Activated naive CD8-positive, alpha-beta T cell treated with anti-CD3 and anti-CD28 coated beads, Interleukin-2, amount 50 U/mL, for 24 hours (primary cell): ENCODE measurements around the gene AGPAT4.

Experiments
- ATAC-seq: fragments of 150-1000 bp; cut with Tn5 transposase; one replicate; pipeline ENCODE4 v1.10.0; 2021
- DNase-seq: peaks from one replicate; pipeline ENCODE4 v3.0.0; 2021
- H3K27ac Mint-ChIP-seq: one replicate; pipeline ENCODE4 v1.8.0; 2021; ENCODE audit warnings: mild to moderate bottlenecking, mixed read lengths
- H3K27me3 Mint-ChIP-seq: one replicate; pipeline ENCODE4 v1.8.0; 2021; ENCODE audit warnings: mixed read lengths
- H3K36me3 Mint-ChIP-seq: one replicate; pipeline ENCODE4 v1.8.0; 2021; ENCODE audit warnings: low read depth, mixed read lengths
- H3K4me1 Mint-ChIP-seq: one replicate; pipeline ENCODE4 v1.8.0; 2021; ENCODE audit warnings: mixed read lengths
- H3K4me3 Mint-ChIP-seq: one replicate; pipeline ENCODE4 v1.8.0; 2021; ENCODE audit warnings: mild to moderate bottlenecking, moderate library complexity, mixed read lengths
- H3K9me3 Mint-ChIP-seq: one replicate; pipeline ENCODE4 v1.8.0; 2021; ENCODE audit warnings: mixed read lengths

AGPAT4 gene

DNA sequence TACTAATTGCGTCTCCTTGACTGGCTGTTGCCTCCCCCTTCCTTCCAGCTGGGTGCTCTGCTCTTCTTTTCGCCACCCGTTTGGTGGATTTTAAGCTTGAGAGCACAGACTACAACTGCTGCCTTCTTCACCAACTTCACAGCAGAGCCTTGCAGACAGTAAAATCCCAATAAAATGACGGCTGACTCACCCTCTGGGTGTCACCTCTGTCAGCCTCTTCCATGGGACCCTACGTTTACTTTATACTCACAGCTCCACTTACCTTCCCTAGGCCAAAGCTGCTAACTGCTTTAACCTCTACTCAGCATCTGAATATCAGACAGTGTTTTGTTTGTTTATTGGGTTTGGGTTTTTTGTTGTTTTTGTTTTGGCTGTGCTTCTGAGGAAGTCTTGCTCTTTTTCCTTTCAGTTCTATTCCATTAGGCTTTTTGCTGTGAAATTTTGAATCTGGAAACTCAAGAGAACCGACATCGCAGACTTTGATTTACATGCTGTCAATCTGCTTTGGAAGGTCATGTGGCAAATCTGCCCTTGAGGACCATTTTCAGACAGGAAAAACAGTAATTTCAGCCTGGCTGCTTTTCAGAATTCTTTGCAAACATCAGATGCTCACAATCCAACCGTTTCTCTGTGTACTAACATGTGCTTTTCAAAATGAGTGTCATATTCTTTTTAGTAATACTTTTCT, 2.4 kb downstream of the AGPAT4 start:
- Mint-ChIP-seq H3K4me1 (peaks cover 21% of the 10 kb centered on the region), H3K27me3 (peaks cover 5% of the 10 kb centered on the region), H3K4me3 (no peak overlapping the region), H3K27ac (no peak overlapping the region), H3K36me3 (peaks cover 2% of the 10 kb centered on the region), H3K9me3 (no peaks in the 10 kb centered on the region)
- ATAC-seq (no peak), DNase-seq (no peak)

DNA sequence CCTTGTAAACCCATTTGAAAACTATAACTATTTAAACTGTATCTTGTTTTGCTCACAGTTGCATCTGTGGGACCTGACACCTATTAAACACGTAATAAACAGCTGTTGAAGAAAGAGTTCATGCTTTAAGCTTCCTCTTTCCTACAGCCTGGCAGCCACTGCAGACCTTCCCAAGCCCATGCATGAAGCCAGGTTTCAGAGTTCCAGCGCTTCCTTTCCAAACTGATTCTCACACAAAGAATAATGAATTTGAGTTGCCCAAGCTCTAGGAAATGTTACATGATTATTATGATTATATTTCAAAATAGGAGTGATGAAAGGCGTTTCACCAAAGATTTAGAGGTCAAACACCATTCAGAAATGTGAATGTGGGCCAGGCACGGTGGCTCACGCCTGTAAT, 3.7 kb downstream of the AGPAT4 start:
- Mint-ChIP-seq H3K4me3 (no peak overlapping the region), H3K27ac (no peak overlapping the region), H3K9me3 (no peaks in the 10 kb centered on the region), H3K36me3 (peaks cover 5% of the 10 kb centered on the region), H3K4me1 (peaks cover 21% of the 10 kb centered on the region), H3K27me3 (peaks cover 3% of the 10 kb centered on the region)
- DNase-seq (no peak), ATAC-seq (no peak)

DNA sequence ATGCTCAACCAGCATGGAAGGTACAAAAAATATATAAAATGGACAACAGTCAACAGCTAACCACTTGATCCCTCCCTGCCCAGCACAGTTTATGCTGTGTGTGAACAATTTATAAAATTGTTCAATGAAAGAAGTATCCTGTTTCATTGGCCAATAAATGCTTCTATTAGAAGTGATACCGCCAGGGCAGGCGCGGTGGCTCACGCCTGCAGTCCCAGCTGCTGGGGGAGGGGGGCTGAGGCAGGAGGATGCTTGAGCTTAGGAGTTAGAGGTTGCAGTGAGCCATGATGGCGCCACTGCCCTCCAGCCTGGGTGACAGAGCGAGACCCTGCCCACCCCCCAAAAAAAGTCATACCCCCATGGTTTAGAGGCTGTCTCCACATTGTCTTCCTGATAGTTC, 4.6 kb downstream of the AGPAT4 start:
- no peak for ATAC-seq
- Mint-ChIP-seq H3K27ac (no peak overlapping the region), H3K27me3 (no peaks in the 10 kb centered on the region), H3K36me3 (peaks cover 5% of the 10 kb centered on the region), H3K4me3 (no peak overlapping the region), H3K4me1 (peaks cover 16% of the 10 kb centered on the region), H3K9me3 (no peaks in the 10 kb centered on the region)
- DNase-seq, result no peak

DNA sequence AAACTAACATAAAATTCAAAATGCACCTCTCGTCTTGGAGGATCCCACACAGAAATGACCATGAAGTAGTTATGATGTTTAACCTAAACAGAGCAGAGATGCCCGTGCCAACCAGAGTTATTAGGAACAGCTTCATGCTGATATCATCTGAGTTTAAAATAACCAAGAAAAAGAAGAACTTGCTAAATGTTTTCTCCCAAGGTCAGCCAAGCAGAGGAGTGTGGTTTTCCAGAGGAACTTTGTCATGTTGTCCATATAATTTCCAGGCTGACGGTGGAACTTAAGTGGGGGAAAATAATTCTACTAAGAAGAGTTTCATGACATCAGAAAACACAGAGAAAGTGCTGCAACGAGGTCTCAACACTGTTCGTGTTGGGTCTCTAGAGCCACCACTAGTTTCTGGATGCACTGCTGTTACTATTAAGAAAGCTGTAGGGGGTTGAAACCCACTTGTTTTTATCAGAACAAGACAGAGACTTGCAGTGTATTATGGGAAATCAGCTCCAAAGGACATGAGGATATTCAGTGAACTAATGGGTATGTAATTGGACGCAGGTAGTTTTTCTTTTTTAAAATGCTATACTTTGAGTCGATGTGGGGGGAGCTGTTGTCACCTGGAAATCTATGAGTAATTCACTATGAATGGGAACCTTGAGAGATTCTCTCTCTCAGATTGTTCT, 5.2 kb downstream of the AGPAT4 start:
- Mint-ChIP-seq H3K36me3 (peaks cover 5% of the 10 kb centered on the region), H3K27me3 (no peaks in the 10 kb centered on the region), H3K4me3 (no peak overlapping the region), H3K4me1 (peaks cover 12% of the 10 kb centered on the region), H3K27ac (no peak overlapping the region), H3K9me3 (no peaks in the 10 kb centered on the region)
- no peak for ATAC-seq
- no peak for DNase-seq

DNA sequence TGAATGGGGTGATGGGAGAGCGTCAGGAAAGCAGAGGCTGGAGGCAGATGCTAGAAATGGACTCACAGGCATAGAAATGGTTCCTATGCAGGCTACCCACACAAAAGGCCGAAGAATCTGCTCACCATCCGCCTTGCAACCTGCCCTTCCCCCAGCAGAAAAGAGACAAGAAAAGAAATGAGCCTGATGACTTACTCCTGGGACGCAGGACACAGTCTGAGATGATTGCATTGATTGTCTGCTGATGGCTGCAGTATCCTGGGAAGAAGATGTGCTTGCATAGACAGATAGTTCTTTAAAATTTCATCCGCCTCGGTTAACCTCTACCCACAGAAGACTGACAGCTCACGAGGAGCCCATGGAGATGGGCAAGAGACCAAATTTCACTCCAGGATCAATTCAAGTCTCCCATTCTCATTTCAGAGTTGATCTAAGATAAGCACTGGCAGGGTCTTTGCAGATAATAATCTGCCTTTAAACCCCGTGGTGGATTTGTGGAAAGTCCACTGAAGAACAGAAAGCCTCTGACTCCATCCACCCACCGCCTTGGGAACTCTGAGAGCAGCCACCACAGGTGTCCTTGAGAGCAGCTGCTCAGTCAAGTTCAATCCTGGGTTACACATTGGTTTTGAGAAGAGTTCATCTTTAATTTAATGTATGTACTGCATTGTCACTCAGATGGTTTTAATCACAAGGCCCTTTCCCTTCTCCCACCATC, 7.2 kb downstream of the AGPAT4 start:
- H3K4me3 Mint-ChIP-seq, result no peak overlapping the region
- no peak for ATAC-seq
- H3K4me1 Mint-ChIP-seq, result no peaks in the 10 kb centered on the region
- no peaks in the 10 kb centered on the region for H3K9me3 Mint-ChIP-seq
- DNase-seq, result no peak
- H3K36me3 Mint-ChIP-seq, result peaks cover 5% of the 10 kb centered on the region
- H3K27ac Mint-ChIP-seq, result no peak overlapping the region
- H3K27me3 Mint-ChIP-seq, result no peaks in the 10 kb centered on the region

DNA sequence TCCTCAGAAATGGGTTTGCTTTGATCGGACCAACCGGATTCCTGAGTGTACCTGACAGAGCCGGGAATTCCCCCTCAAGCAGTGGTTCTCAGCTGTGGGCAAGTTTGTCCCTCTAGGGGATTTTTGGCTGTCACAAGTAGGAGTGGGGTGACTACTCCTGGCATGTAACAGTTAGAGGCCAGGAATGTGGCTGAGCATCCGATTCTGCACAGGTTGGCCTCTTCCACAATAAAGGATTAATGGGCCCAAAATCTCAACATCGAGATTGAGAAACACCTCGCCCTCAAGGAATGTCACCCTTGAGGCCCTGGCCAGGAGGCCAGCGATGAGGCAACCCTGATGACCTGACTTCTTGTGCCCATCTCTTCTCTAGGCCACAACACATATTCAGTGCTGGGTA, 7.9 kb downstream of the AGPAT4 start:
- H3K4me1 Mint-ChIP-seq, result no peaks in the 10 kb centered on the region

DNA sequence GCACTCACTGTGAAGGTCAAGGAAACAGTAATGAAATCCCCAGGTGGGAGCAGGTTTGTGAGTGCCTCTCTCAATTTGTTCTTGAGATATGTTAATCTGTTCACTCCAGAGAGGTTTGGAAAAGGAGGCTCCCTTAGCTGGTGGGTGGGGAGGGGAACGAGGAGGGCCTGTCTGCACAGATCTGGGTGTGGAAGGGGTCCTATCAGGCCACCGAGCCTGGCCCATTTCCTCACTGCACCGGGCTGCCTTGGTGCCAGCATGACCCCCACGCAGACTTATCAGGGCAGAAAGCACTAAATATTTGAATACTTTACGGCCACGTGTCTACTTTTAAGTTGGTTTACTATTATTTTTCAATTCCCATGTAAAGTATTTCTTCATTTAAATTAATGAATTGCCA, 8.3 kb downstream of the AGPAT4 start:
- DNase-seq (no peak), ATAC-seq (no peak)
- no peaks in the 10 kb centered on the region for H3K4me1 Mint-ChIP-seq
- no peak overlapping the region for H3K4me3 Mint-ChIP-seq
- no peak overlapping the region for H3K27ac Mint-ChIP-seq
- no peaks in the 10 kb centered on the region for H3K9me3 Mint-ChIP-seq
- H3K36me3 Mint-ChIP-seq, result peaks cover 5% of the 10 kb centered on the region
- H3K27me3 Mint-ChIP-seq, result no peaks in the 10 kb centered on the region

More for the DNA sequence above, 7.9 kb downstream of the AGPAT4 start:
- Mint-ChIP-seq H3K27me3 (no peaks in the 10 kb centered on the region), H3K27ac (no peak overlapping the region), H3K9me3 (no peaks in the 10 kb centered on the region), H3K36me3 (peaks cover 5% of the 10 kb centered on the region), H3K4me3 (no peak overlapping the region)
- ATAC-seq, result no peak
- DNase-seq, result no peak

DNA sequence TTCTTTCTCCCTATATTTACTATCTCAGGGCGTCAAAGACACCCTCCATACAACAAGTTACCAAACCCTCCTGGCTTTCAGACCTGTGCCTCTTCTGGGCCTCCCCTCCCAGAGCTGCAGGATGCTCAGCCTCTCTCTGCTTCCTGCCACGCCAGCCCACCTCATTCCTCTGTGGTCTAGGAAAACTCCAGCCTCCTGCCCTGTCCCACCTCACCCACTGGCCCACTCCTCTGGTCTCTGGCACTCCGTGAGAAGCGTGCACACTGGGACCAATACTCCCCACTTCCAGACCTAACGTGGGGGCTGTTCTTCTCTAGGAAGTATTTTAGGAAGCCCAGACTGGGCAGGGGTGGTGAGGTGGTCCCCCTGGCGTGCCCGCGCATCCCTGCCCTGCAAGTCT, 9.7 kb downstream of the AGPAT4 start:
- no peak overlapping the region for H3K4me3 Mint-ChIP-seq
- H3K27me3 Mint-ChIP-seq, result no peaks in the 10 kb centered on the region
- DNase-seq (no peak), ATAC-seq (no peak)
- no peaks in the 10 kb centered on the region for H3K9me3 Mint-ChIP-seq
- H3K4me1 Mint-ChIP-seq, result no peaks in the 10 kb centered on the region
- H3K27ac Mint-ChIP-seq, result no peak overlapping the region
- H3K36me3 Mint-ChIP-seq, result peaks cover 3% of the 10 kb centered on the region

DNA sequence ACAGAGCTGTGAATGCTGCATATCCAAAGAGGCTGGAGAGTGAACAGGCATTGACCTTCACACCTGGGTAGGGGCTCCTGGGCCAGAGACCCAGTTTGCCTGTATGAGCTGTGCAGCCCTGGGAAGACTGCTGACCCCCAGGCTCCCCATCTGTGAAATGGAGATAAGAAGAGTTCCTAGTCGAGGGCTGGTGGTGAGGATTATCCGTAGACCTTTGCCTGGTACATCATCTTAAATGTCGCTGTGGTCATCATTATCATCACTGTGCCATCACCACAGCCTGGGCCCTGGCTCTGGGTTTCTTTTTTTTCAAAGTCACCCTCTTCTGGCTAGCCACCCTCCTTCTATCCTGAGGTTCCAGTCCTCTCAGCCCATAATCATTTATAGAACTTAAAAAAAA, 12.0 kb downstream of the AGPAT4 start:
- H3K27me3 Mint-ChIP-seq, result no peaks in the 10 kb centered on the region
- H3K9me3 Mint-ChIP-seq, result no peaks in the 10 kb centered on the region
- no peak overlapping the region for H3K4me3 Mint-ChIP-seq
- H3K4me1 Mint-ChIP-seq, result no peaks in the 10 kb centered on the region
- H3K27ac Mint-ChIP-seq, result no peak overlapping the region
- H3K36me3 Mint-ChIP-seq, result peaks cover 3% of the 10 kb centered on the region
- ATAC-seq (no peak), DNase-seq (no peak)

DNA sequence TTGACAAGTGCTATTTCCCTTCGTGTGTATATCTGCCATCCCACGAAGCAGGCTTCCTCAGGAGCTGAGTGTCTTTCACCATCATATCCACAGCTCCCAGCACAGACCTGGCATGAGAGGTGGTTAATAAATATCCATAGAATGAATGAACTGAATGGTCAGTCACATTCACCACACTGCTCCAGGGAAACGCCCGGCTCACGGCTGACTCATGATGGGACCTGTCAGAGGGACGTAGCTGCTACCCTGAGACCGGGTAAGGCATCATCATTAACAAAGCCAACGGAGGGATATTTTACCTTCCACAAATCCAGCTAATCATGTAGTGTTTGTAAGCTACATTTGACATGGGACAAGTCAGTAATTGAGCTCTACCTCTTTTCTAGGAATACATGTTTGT, 12.5 kb downstream of the AGPAT4 start:
- Mint-ChIP-seq H3K36me3 (peaks cover 2% of the 10 kb centered on the region), H3K9me3 (no peaks in the 10 kb centered on the region), H3K27ac (no peak overlapping the region), H3K27me3 (no peaks in the 10 kb centered on the region), H3K4me1 (no peaks in the 10 kb centered on the region), H3K4me3 (no peak overlapping the region)
- ATAC-seq, result no peak
- no peak for DNase-seq

DNA sequence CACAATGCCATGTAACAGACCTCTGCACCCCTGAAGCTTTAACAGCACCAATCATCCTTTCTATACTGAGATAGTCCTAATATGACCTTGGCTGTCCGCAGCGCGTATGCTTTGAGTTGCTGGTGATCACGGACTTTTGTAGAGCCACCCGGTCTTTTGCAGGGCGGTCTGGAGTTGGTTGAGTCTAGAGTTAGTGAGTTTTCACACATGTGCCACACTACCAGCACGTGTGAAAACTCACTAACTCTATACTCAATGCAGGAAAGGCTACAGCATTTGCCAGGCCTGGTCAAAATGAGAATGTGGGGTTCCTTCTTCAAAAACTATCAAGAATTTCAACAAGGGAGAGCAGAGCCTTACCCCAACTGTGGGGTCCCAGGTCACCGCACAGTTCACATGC, 14.6 kb downstream of the AGPAT4 start:
- Mint-ChIP-seq H3K4me1 (no peaks in the 10 kb centered on the region), H3K27ac (no peak overlapping the region), H3K9me3 (no peaks in the 10 kb centered on the region), H3K27me3 (no peaks in the 10 kb centered on the region), H3K4me3 (no peak overlapping the region), H3K36me3 (peaks cover 2% of the 10 kb centered on the region)
- DNase-seq (no peak), ATAC-seq (no peak)

DNA sequence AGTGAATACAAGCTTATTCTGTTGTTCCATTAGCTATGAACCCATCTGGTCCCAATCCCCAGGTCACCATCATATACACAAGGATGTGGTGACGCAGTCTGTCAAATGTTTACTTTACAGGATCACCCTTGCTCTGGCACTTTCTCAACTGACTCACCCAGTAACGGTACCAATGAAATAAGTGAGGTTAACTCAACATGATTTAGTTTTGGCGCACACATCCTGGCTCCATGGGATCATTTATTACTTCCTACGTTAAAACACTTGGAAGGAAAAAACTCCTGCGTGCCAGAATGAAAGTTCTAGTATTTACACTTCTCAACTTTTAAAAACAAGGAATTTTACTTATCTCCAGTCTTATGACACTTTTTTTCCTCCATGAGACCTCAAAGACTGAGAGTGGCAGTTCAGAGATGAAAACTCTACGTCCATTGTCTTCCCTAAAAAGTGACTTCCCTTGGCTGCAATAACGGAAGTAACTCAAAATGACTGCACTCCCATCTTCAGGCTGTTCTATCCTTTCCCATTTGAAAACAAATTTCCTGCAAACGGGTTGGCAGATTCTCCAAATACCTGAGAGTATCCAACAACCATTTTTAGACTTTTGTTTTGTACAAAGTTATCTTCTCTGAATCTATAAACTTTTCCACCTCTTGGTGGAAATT, 15.9 kb downstream of the AGPAT4 start:
- no peaks in the 10 kb centered on the region for H3K27me3 Mint-ChIP-seq
- ATAC-seq, result no peak
- no peaks in the 10 kb centered on the region for H3K4me1 Mint-ChIP-seq
- H3K36me3 Mint-ChIP-seq, result peaks cover 2% of the 10 kb centered on the region
- DNase-seq, result no peak
- no peak overlapping the region for H3K27ac Mint-ChIP-seq
- H3K4me3 Mint-ChIP-seq, result no peak overlapping the region
- H3K9me3 Mint-ChIP-seq, result no peaks in the 10 kb centered on the region

DNA sequence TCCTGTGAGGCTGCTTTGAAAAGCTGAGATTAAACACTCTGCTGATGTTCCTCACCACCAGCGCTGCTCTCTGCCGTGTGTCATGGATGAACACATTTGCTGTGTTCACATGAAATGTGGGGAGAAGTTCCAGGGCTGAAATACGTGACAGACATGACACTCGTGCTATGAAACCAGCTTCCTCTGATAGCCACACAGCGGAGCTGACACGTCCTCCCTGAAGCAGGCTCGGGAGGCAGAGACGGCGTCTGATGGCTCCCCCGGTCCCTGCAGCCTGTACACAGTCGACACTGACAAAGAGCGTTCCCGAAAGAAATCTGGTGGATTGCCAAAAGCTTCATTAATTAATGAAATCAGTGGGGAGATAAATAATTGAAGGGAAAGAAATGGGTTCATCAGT, 17.5 kb downstream of the AGPAT4 start:
- ATAC-seq, result no peak
- Mint-ChIP-seq H3K27me3 (no peaks in the 10 kb centered on the region), H3K4me3 (no peak overlapping the region), H3K9me3 (no peaks in the 10 kb centered on the region), H3K27ac (no peak overlapping the region), H3K36me3 (peaks cover 2% of the 10 kb centered on the region), H3K4me1 (no peaks in the 10 kb centered on the region)
- no peak for DNase-seq

DNA sequence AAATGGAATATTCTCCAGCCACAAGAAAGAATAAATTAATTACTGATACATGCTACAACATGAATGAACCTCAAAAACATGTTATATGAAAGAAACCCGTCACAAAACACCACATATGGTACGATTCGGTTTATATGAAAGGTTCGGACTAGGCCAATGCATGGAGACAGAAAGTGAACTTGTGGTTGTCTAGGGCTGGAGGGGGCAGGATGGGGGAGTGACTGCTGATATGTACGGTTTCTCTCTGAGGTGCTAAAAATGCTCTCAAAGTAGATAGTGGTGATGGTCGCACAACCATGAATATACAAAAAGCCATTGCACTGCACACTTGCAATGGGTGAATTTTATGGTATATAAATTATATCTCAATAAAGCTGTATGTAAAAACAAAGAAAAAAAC, 18.3 kb downstream of the AGPAT4 start:
- Mint-ChIP-seq H3K4me1 (no peaks in the 10 kb centered on the region), H3K4me3 (no peak overlapping the region), H3K27ac (no peak overlapping the region), H3K9me3 (no peaks in the 10 kb centered on the region), H3K36me3 (peaks cover 2% of the 10 kb centered on the region), H3K27me3 (no peaks in the 10 kb centered on the region)
- ATAC-seq (no peak), DNase-seq (no peak)
